Spleen (tissue), 7 donors: ENCODE measurements around the gene TTLL1.

ENCODE experiments used
- POLR2A ChIP-seq, 3 donors: fragments of 450-650 bp; IDR thresholded peaks; one replicate each; pipeline ENCODE4 v1.5.1; 2017; ENCODE audit warnings: antibody characterized with exemption in 3 of 3, mild to moderate bottlenecking in 1 of 3
- TF ChIP-seq, protein P1 (sequence below), 11 experiments: fragments of 200-600 bp in 7 of 11; fragments of 450-650 bp in 4 of 11; sonication (generic) in 4 of 11; IDR thresholded peaks in 8 of 11; conservative IDR thresholded peaks in 3 of 11; 1 replicate in 7 of 11; 2 replicates in 4 of 11; pipeline versions ENCODE4 v1.4.0 to v1.8.0; 2016 to 2021; ENCODE audit warnings: antibody characterized with exemption in 11 of 11, inconsistent platforms in 4 of 11, mild to moderate bottlenecking in 1 of 11
- donor health status: DM: no; HTN: no; CAD: no; lungs with moderate emphysema.
- donor health status: DM: no; HTN: no; CAD: no.
- donor health status: DM: no; HTN: no; CAD: no.

- TF ChIP-seq POLR2A (IDR thresholded peaks at IDR 0.05), result no peak
- TF ChIP-seq, protein P1, sequence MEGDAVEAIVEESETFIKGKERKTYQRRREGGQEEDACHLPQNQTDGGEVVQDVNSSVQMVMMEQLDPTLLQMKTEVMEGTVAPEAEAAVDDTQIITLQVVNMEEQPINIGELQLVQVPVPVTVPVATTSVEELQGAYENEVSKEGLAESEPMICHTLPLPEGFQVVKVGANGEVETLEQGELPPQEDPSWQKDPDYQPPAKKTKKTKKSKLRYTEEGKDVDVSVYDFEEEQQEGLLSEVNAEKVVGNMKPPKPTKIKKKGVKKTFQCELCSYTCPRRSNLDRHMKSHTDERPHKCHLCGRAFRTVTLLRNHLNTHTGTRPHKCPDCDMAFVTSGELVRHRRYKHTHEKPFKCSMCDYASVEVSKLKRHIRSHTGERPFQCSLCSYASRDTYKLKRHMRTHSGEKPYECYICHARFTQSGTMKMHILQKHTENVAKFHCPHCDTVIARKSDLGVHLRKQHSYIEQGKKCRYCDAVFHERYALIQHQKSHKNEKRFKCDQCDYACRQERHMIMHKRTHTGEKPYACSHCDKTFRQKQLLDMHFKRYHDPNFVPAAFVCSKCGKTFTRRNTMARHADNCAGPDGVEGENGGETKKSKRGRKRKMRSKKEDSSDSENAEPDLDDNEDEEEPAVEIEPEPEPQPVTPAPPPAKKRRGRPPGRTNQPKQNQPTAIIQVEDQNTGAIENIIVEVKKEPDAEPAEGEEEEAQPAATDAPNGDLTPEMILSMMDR (IDR thresholded peaks at IDR 0.05 in 8 of 11, conservative IDR thresholded peaks at IDR 0.05 in 3 of 11), result no peak
These were observed 98.9 kb downstream of the TTLL1 start for GRCh38 chr22:42990131-42990838.
